Vagina (tissue), 2 donors: ENCODE results near the gene STX1A. TPM values are rescaled to one million over a fixed set of nuclear protein-coding genes. Genes with fewer than 3 reads are reported as not detected.

Experiments
- DNase-seq, 2 donors: peaks; one replicate each; pipeline ENCODE4 v3.0.0-alpha.2; 2017; ENCODE audit errors: extremely low spot score in 2 of 2
- H3K27ac ChIP-seq: fragments of 200-600 bp; sonication (generic); one replicate; pipeline ENCODE4 v1.5.1; 2019
- H3K27me3 ChIP-seq: fragments of 200-600 bp; sonication (generic); one replicate; pipeline ENCODE4 v1.5.1; 2019
- H3K36me3 ChIP-seq, 2 donors: fragments of 200-600 bp; sonication (generic); one replicate each; pipeline ENCODE4 v1.5.1; 2017 to 2019
- H3K4me1 ChIP-seq: fragments of 200-600 bp; sonication (generic); one replicate; pipeline ENCODE4 v1.5.1; 2019
- H3K4me3 ChIP-seq, 2 donors: fragments of 200-600 bp; sonication (generic); 1 replicate in 1 of 2; 2 replicates in 1 of 2; pipeline ENCODE4 v1.5.1; 2016 to 2019
- H3K9me3 ChIP-seq: fragments of 200-600 bp; sonication (generic); one replicate; pipeline ENCODE4 v1.5.1; 2019
- CTCF ChIP-seq, 3 experiments: fragments of 450-650 bp in 2 of 3; fragments of 200-600 bp in 1 of 3; sonication (generic) in 1 of 3; IDR thresholded peaks; one replicate each; pipeline ENCODE4 v1.5.1; 2017 to 2019; ENCODE audit warnings: antibody characterized with exemption in 3 of 3, mild to moderate bottlenecking in 2 of 3, moderate library complexity in 2 of 3
- POLR2A ChIP-seq, 2 donors: fragments of 450-650 bp; IDR thresholded peaks; one replicate each; pipeline ENCODE4 v1.6.1; 2017; ENCODE audit warnings: antibody characterized with exemption in 2 of 2, mild to moderate bottlenecking in 2 of 2, moderate library complexity in 2 of 2
- POLR2AphosphoS5 ChIP-seq, 2 donors: sonication (generic); formaldehyde crosslinking; IDR thresholded peaks; one replicate each; pipeline ENCODE4 v1.9.0; 2017; ENCODE audit warnings: antibody characterized with exemption in 2 of 2, mild to moderate bottlenecking in 2 of 2, low read depth in 1 of 2; ENCODE audit not compliant: insufficient read depth in 1 of 2
- intact Hi-C: fragments of 100-400 bp; cut with DNase I; formaldehyde crosslinking; loops from one replicate; pipeline ENCODE4 v1.15.1; 2023
- total RNA-seq: library from RNA; depleted of rRNA; stranded (reverse); fragments of >200 nt; gene quantifications from one replicate; pipeline ENCODE4 v1.2.3, GENCODE V29; 2016

Gene STX1A
- total RNA-seq, 1 donor from 2014 or later: 17.2 TPM

- DNase-seq: no peak
- Histone ChIP-seq H3K27me3 (no peaks in the 10 kb centered on the region), H3K27ac (no peak overlapping the region), H3K9me3 (no peaks in the 10 kb centered on the region), H3K4me1 (peaks cover 36% of the 10 kb centered on the region), H3K36me3 (peaks cover 0 to 15% of the 10 kb centered on the region in 2 donors), H3K4me3 (no peak overlapping the region)
- TF ChIP-seq POLR2A (IDR thresholded peaks at IDR 0.05) (no peak), CTCF (IDR thresholded peaks at IDR 0.05) (no peak), POLR2AphosphoS5 (IDR thresholded peaks at IDR 0.05; ENCODE audit: insufficient read depth in 1 of 2, low read depth in 1 of 2) (no peak)
- intact Hi-C loops: no loop called here
Observed at GRCh38 chr7:73702226-73702625, 17.2 kb downstream of the STX1A start.

- H3K4me1 ChIP-seq: peaks cover 31% of the 10 kb centered on the region
- no peak for DNase-seq
- intact Hi-C loops: no loop called here
- H3K27me3 ChIP-seq: no peaks in the 10 kb centered on the region
- no peaks in the 10 kb centered on the region for H3K9me3 ChIP-seq
- peaks cover 0 to 21% of the 10 kb centered on the region in 2 donors for H3K36me3 ChIP-seq
- no peak overlapping the region for H3K4me3 ChIP-seq
- H3K27ac ChIP-seq: no peak overlapping the region
- no peak for TF ChIP-seq POLR2A (IDR thresholded peaks at IDR 0.05)
Observed at GRCh38 chr7:73701357-73701995, 18.0 kb downstream of the STX1A start.

- Histone ChIP-seq H3K36me3 (peaks cover 0 to 27% of the 10 kb centered on the region in 2 donors), H3K4me1 (peaks cover 23% of the 10 kb centered on the region), H3K27me3 (no peaks in the 10 kb centered on the region), H3K9me3 (no peaks in the 10 kb centered on the region), H3K4me3 (no peak overlapping the region), H3K27ac (no peak overlapping the region)
- DNase-seq: no peak
- no peak for TF ChIP-seq CTCF (IDR thresholded peaks at IDR 0.05)
- TF ChIP-seq POLR2A (IDR thresholded peaks at IDR 0.05): no peak
- intact Hi-C loops: no loop called here
Observed at GRCh38 chr7:73700581-73701134, 18.8 kb downstream of the STX1A start.

- peaks cover 17% of the 10 kb centered on the region for H3K4me1 ChIP-seq
- intact Hi-C loops: no loop called here
- no peak overlapping the region for H3K27ac ChIP-seq
- peaks cover 0 to 33% of the 10 kb centered on the region in 2 donors for H3K36me3 ChIP-seq
- H3K27me3 ChIP-seq: no peaks in the 10 kb centered on the region
- no peaks in the 10 kb centered on the region for H3K9me3 ChIP-seq
- H3K4me3 ChIP-seq: no peak overlapping the region
- TF ChIP-seq POLR2A (IDR thresholded peaks at IDR 0.05) (no peak), CTCF (IDR thresholded peaks at IDR 0.05) (no peak), POLR2AphosphoS5 (IDR thresholded peaks at IDR 0.05; ENCODE audit: insufficient read depth in 1 of 2, low read depth in 1 of 2) (no peak)
- DNase-seq: no peak
Observed at GRCh38 chr7:73700069-73700423, 19.4 kb downstream of the STX1A start.

- Histone ChIP-seq H3K9me3 (no peaks in the 10 kb centered on the region), H3K27ac (no peak overlapping the region), H3K4me1 (peaks cover 11% of the 10 kb centered on the region), H3K4me3 (no peak overlapping the region), H3K27me3 (no peaks in the 10 kb centered on the region), H3K36me3 (peaks cover 0 to 38% of the 10 kb centered on the region in 2 donors)
- intact Hi-C loops: no loop called here
- no peak for DNase-seq
- TF ChIP-seq POLR2A (IDR thresholded peaks at IDR 0.05): no peak
- no peak for TF ChIP-seq POLR2AphosphoS5 (IDR thresholded peaks at IDR 0.05; ENCODE audit: insufficient read depth in 1 of 2, low read depth in 1 of 2)
- TF ChIP-seq CTCF (IDR thresholded peaks at IDR 0.05): no peak
Observed at GRCh38 chr7:73699370-73700068, 19.9 kb downstream of the STX1A start.
